Measurements from ENCODE around the gene GRIA1.

The GRIA1 gene

GRCh38 chr5:153569036-153569435, 78.6 kb downstream of the GRIA1 start:
- Histone ChIP-seq H3K9me3 (ENCODE audit: insufficient read depth, low read depth, low read length) (no peaks in the 10 kb centered on the region), H3K36me3 (ENCODE audit: control insufficient read depth in 1 of 2, insufficient read depth in 2 of 2, low read length in 2 of 2) (no peaks in the 10 kb centered on the region), H2BK12ac (ENCODE audit: low read length) (no peak overlapping the region), H2AFZ (ENCODE audit: insufficient read depth, low read length, poor library complexity) (no peak overlapping the region), H3K18ac (ENCODE audit: low read length) (no peak overlapping the region), H4K91ac (ENCODE audit: low read depth, low read length) (no peak overlapping the region), H3K4me2 (ENCODE audit: low read length) (no peak overlapping the region), H3K79me2 (ENCODE audit: control insufficient read depth, insufficient read depth, low read length, poor library complexity) (no peaks in the 10 kb centered on the region), H3K27ac (ENCODE audit: low read depth, low read length) (no peak overlapping the region), H2BK5ac (ENCODE audit: low read depth, low read length, poor library complexity) (no peak overlapping the region), H3K9ac (ENCODE audit: low read length) (no peak overlapping the region), H3K27me3 (ENCODE audit: insufficient read depth, low read length) (no peaks in the 10 kb centered on the region), H3K4me1 (ENCODE audit: control insufficient read depth in 1 of 2, insufficient read depth in 2 of 2, low read length in 2 of 2) (no peaks in the 10 kb centered on the region), H2AK5ac (ENCODE audit: low read length) (no peak overlapping the region), H3K14ac (ENCODE audit: low read length) (no peak overlapping the region), H3K23ac (ENCODE audit: low read length) (no peak overlapping the region), H3K4ac (ENCODE audit: low read depth, low read length) (no peak overlapping the region), H4K12ac (ENCODE audit: low read depth, low read length) (no peak overlapping the region), H3K79me1 (ENCODE audit: low read length) (no peaks in the 10 kb centered on the region), H3K4me3 (ENCODE audit: low read depth, low read length) (no peak overlapping the region), H2BK120ac (ENCODE audit: insufficient read depth, low read length, poor library complexity) (no peak overlapping the region), H4K8ac (ENCODE audit: low read depth, low read length) (no peak overlapping the region)
- no peak for DNase-seq
- WGBS (ENCODE audit: extremely low coverage, insufficient coverage, insufficient read length), result no CpG with 5 or more reads among the region's 1 CpG

GRCh38 chr5:153571162-153571561, 80.7 kb downstream of the GRIA1 start:
- Histone ChIP-seq H3K9me3 (ENCODE audit: insufficient read depth, low read depth, low read length) (no peaks in the 10 kb centered on the region), H2BK120ac (ENCODE audit: insufficient read depth, low read length, poor library complexity) (no peak overlapping the region), H3K9ac (ENCODE audit: low read length) (no peak overlapping the region), H2BK12ac (ENCODE audit: low read length) (no peak overlapping the region), H2AFZ (ENCODE audit: insufficient read depth, low read length, poor library complexity) (no peak overlapping the region), H3K4ac (ENCODE audit: low read depth, low read length) (no peak overlapping the region), H3K4me1 (ENCODE audit: control insufficient read depth in 1 of 2, insufficient read depth in 2 of 2, low read length in 2 of 2) (no peaks in the 10 kb centered on the region), H3K79me2 (ENCODE audit: control insufficient read depth, insufficient read depth, low read length, poor library complexity) (no peaks in the 10 kb centered on the region), H3K79me1 (ENCODE audit: low read length) (no peaks in the 10 kb centered on the region), H4K91ac (ENCODE audit: low read depth, low read length) (no peak overlapping the region), H3K14ac (ENCODE audit: low read length) (no peak overlapping the region), H3K27me3 (ENCODE audit: insufficient read depth, low read length) (no peaks in the 10 kb centered on the region), H3K4me3 (ENCODE audit: low read depth, low read length) (no peak overlapping the region), H2BK5ac (ENCODE audit: low read depth, low read length, poor library complexity) (no peak overlapping the region), H4K8ac (ENCODE audit: low read depth, low read length) (no peak overlapping the region), H3K4me2 (ENCODE audit: low read length) (no peak overlapping the region), H4K12ac (ENCODE audit: low read depth, low read length) (no peak overlapping the region), H3K23ac (ENCODE audit: low read length) (no peak overlapping the region), H3K27ac (ENCODE audit: low read depth, low read length) (no peak overlapping the region), H2AK5ac (ENCODE audit: low read length) (no peak overlapping the region), H3K18ac (ENCODE audit: low read length) (no peak overlapping the region), H3K36me3 (ENCODE audit: control insufficient read depth in 1 of 2, insufficient read depth in 2 of 2, low read length in 2 of 2) (no peaks in the 10 kb centered on the region)
- DNase-seq, result no peak
- WGBS (ENCODE audit: extremely low coverage, insufficient coverage, insufficient read length), result no CpG with 5 or more reads among the region's 2 CpGs

GRCh38 chr5:153572411-153573145, 82.1 kb downstream of the GRIA1 start:
- Histone ChIP-seq H4K8ac (ENCODE audit: low read depth, low read length) (no peak overlapping the region), H4K91ac (ENCODE audit: low read depth, low read length) (no peak overlapping the region), H3K79me2 (ENCODE audit: control insufficient read depth, insufficient read depth, low read length, poor library complexity) (no peaks in the 10 kb centered on the region), H2AFZ (ENCODE audit: insufficient read depth, low read length, poor library complexity) (no peak overlapping the region), H2BK120ac (ENCODE audit: insufficient read depth, low read length, poor library complexity) (no peak overlapping the region), H3K36me3 (ENCODE audit: control insufficient read depth in 1 of 2, insufficient read depth in 2 of 2, low read length in 2 of 2) (no peaks in the 10 kb centered on the region), H3K4me1 (ENCODE audit: control insufficient read depth in 1 of 2, insufficient read depth in 2 of 2, low read length in 2 of 2) (no peaks in the 10 kb centered on the region), H4K12ac (ENCODE audit: low read depth, low read length) (no peak overlapping the region), H3K9ac (ENCODE audit: low read length) (no peak overlapping the region), H3K27ac (ENCODE audit: low read depth, low read length) (no peak overlapping the region), H2AK5ac (ENCODE audit: low read length) (no peak overlapping the region), H3K4ac (ENCODE audit: low read depth, low read length) (no peak overlapping the region), H3K4me2 (ENCODE audit: low read length) (no peak overlapping the region), H2BK12ac (ENCODE audit: low read length) (no peak overlapping the region), H3K14ac (ENCODE audit: low read length) (no peak overlapping the region), H3K18ac (ENCODE audit: low read length) (no peak overlapping the region), H3K9me3 (ENCODE audit: insufficient read depth, low read depth, low read length) (no peaks in the 10 kb centered on the region), H3K79me1 (ENCODE audit: low read length) (no peaks in the 10 kb centered on the region), H3K23ac (ENCODE audit: low read length) (no peak overlapping the region), H2BK5ac (ENCODE audit: low read depth, low read length, poor library complexity) (no peak overlapping the region), H3K27me3 (ENCODE audit: insufficient read depth, low read length) (no peaks in the 10 kb centered on the region), H3K4me3 (ENCODE audit: low read depth, low read length) (no peak overlapping the region)
- no CpG with 5 or more reads among the region's 8 CpGs for WGBS (ENCODE audit: extremely low coverage, insufficient coverage, insufficient read length)
- DNase-seq, result no peak

GRCh38 chr5:153573326-153574033, 83.0 kb downstream of the GRIA1 start:
- Histone ChIP-seq H2BK120ac (ENCODE audit: insufficient read depth, low read length, poor library complexity) (no peak overlapping the region), H2BK5ac (ENCODE audit: low read depth, low read length, poor library complexity) (no peak overlapping the region), H2BK12ac (ENCODE audit: low read length) (no peak overlapping the region), H4K91ac (ENCODE audit: low read depth, low read length) (no peak overlapping the region), H3K23ac (ENCODE audit: low read length) (no peak overlapping the region), H3K9ac (ENCODE audit: low read length) (no peak overlapping the region), H3K4me1 (ENCODE audit: control insufficient read depth in 1 of 2, insufficient read depth in 2 of 2, low read length in 2 of 2) (no peaks in the 10 kb centered on the region), H3K79me1 (ENCODE audit: low read length) (no peaks in the 10 kb centered on the region), H3K4ac (ENCODE audit: low read depth, low read length) (no peak overlapping the region), H2AFZ (ENCODE audit: insufficient read depth, low read length, poor library complexity) (no peak overlapping the region), H3K27me3 (ENCODE audit: insufficient read depth, low read length) (no peaks in the 10 kb centered on the region), H4K8ac (ENCODE audit: low read depth, low read length) (no peak overlapping the region), H3K36me3 (ENCODE audit: control insufficient read depth in 1 of 2, insufficient read depth in 2 of 2, low read length in 2 of 2) (no peaks in the 10 kb centered on the region), H3K4me2 (ENCODE audit: low read length) (no peak overlapping the region), H3K9me3 (ENCODE audit: insufficient read depth, low read depth, low read length) (no peaks in the 10 kb centered on the region), H3K14ac (ENCODE audit: low read length) (no peak overlapping the region), H3K4me3 (ENCODE audit: low read depth, low read length) (no peak overlapping the region), H3K18ac (ENCODE audit: low read length) (no peak overlapping the region), H4K12ac (ENCODE audit: low read depth, low read length) (no peak overlapping the region), H3K79me2 (ENCODE audit: control insufficient read depth, insufficient read depth, low read length, poor library complexity) (no peaks in the 10 kb centered on the region), H2AK5ac (ENCODE audit: low read length) (no peak overlapping the region), H3K27ac (ENCODE audit: low read depth, low read length) (no peak overlapping the region)
- no CpG with 5 or more reads among the region's 4 CpGs for WGBS (ENCODE audit: extremely low coverage, insufficient coverage, insufficient read length)
- DNase-seq, result no peak
